SK-N-SH treated with all-trans-retinoic acid at 6 μM for 48 hours (cell line): ENCODE data around the gene SOWAHA.
A peak's percentile ranks its signal among the peaks of the same experiment; 100 is the strongest.

Experiments
- ATAC-seq: fragments of 200-7000 bp; cut with Tn5 transposase; 3 replicates; pipeline ENCODE4 v1.9.1; 2020; ENCODE audit warnings: mild to moderate bottlenecking, moderate library complexity
- ARNTL ChIP-seq: fragments of 450-650 bp; formaldehyde crosslinking; IDR thresholded peaks from 2 replicates; pipeline ENCODE4 v1.5.0; 2020; ENCODE audit warnings: low read depth, mild to moderate bottlenecking, moderate library complexity, borderline replicate concordance
- BACH2 ChIP-seq: fragments of 250-450 bp; sonication (Bioruptor Pico); IDR thresholded peaks from 2 replicates; pipeline ENCODE4 v1.9.0; 2021; ENCODE audit warnings: mild to moderate bottlenecking, borderline replicate concordance
- CSDC2 ChIP-seq: fragments of 250-450 bp; sonication (Bioruptor Pico); IDR thresholded peaks from 2 replicates; pipeline ENCODE4 v1.5.0; 2020; ENCODE audit warnings: mild to moderate bottlenecking, moderate library complexity
- GLIS3 ChIP-seq: fragments of 250-450 bp; sonication (Bioruptor Pico); IDR thresholded peaks from 2 replicates; pipeline ENCODE4 v1.5.0; 2020; ENCODE audit warnings: mild to moderate bottlenecking, moderate library complexity
- ISL1 ChIP-seq: fragments of 250-450 bp; sonication (Bioruptor Pico); IDR thresholded peaks from 2 replicates; pipeline ENCODE4 v2.1.2; 2022; ENCODE audit warnings: mild to moderate bottlenecking, moderate library complexity
- OSR1 ChIP-seq: fragments of 250-450 bp; sonication (Bioruptor Pico); IDR thresholded peaks from 2 replicates; pipeline ENCODE4 v1.8.0; 2022; ENCODE audit warnings: moderate library complexity, mild to moderate bottlenecking, inconsistent platforms
- PPARA ChIP-seq: fragments of 250-450 bp; sonication (Bioruptor Pico); IDR thresholded peaks from 2 replicates; pipeline ENCODE4 v1.5.0; 2020; ENCODE audit warnings: mild to moderate bottlenecking, borderline replicate concordance
- RARB ChIP-seq: fragments of 250-450 bp; sonication (Bioruptor Pico); IDR thresholded peaks from 2 replicates; pipeline ENCODE4 v1.8.0; 2021; ENCODE audit warnings: mild to moderate bottlenecking, moderate library complexity
- SNAI2 ChIP-seq: fragments of 250-450 bp; sonication (Bioruptor Pico); IDR thresholded peaks from 2 replicates; pipeline ENCODE4 v1.5.0; 2020; ENCODE audit warnings: mild to moderate bottlenecking, moderate library complexity
- TCF4 ChIP-seq: fragments of 250-450 bp; sonication (Bioruptor Pico); IDR thresholded peaks from 2 replicates; pipeline ENCODE4 v1.8.0; 2021; ENCODE audit warnings: mild to moderate bottlenecking, moderate library complexity, borderline replicate concordance
- TOX ChIP-seq: fragments of 250-450 bp; sonication (Bioruptor Pico); IDR thresholded peaks from 2 replicates; pipeline ENCODE4 v1.8.0; 2021; ENCODE audit warnings: mild to moderate bottlenecking, moderate library complexity, borderline replicate concordance
- ZC3H10 ChIP-seq: fragments of 250-450 bp; sonication (Bioruptor Pico); IDR thresholded peaks from 2 replicates; pipeline ENCODE4 v1.5.1; 2021; ENCODE audit warnings: mild to moderate bottlenecking, moderate library complexity
- ZFP3 ChIP-seq: fragments of 250-450 bp; sonication (Bioruptor Pico); IDR thresholded peaks from 2 replicates; pipeline ENCODE4 v1.5.0; 2020; ENCODE audit warnings: mild to moderate bottlenecking, moderate library complexity
- ZFP30 ChIP-seq: fragments of 450-650 bp; formaldehyde crosslinking; IDR thresholded peaks from 2 replicates; pipeline ENCODE4 v1.5.0; 2022; ENCODE audit warnings: mild to moderate bottlenecking, moderate library complexity
- ZNF565 ChIP-seq: fragments of 450-650 bp; formaldehyde crosslinking; conservative IDR thresholded peaks from 2 replicates; pipeline ENCODE4 v1.5.0; 2020; ENCODE audit warnings: low read depth, mild to moderate bottlenecking, moderate library complexity
- ZNF70 ChIP-seq: fragments of 450-650 bp; formaldehyde crosslinking; IDR thresholded peaks from 2 replicates; pipeline ENCODE4 v1.5.0; 2020; ENCODE audit warnings: mild to moderate bottlenecking, moderate library complexity
- ZNF8 ChIP-seq: fragments of 450-650 bp; formaldehyde crosslinking; IDR thresholded peaks from 2 replicates; pipeline ENCODE4 v1.5.0; 2020; ENCODE audit warnings: mild to moderate bottlenecking, moderate library complexity
- TF ChIP-seq, protein P1 (sequence below): fragments of 250-450 bp; sonication (Bioruptor Pico); IDR thresholded peaks from 2 replicates; pipeline ENCODE4 v1.5.1; 2020; ENCODE audit warnings: low read depth, mild to moderate bottlenecking, moderate library complexity
- TF ChIP-seq, protein P2 (sequence below): fragments of 250-450 bp; sonication (Bioruptor Pico); IDR thresholded peaks from 2 replicates; pipeline ENCODE4 v1.8.0; 2021; ENCODE audit warnings: low read depth, mild to moderate bottlenecking, moderate library complexity, borderline replicate concordance
- TF ChIP-seq, protein P3 (sequence below): fragments of 250-450 bp; sonication (Bioruptor Pico); IDR thresholded peaks from 2 replicates; pipeline ENCODE4 v1.8.0; 2020; ENCODE audit warnings: mild to moderate bottlenecking, moderate library complexity, borderline replicate concordance
- TF ChIP-seq, protein P4 (sequence below): fragments of 250-450 bp; sonication (Bioruptor Pico); IDR thresholded peaks from 2 replicates; pipeline ENCODE4 v1.5.1; 2021; ENCODE audit warnings: mild to moderate bottlenecking, moderate library complexity

Gene SOWAHA

DNA sequence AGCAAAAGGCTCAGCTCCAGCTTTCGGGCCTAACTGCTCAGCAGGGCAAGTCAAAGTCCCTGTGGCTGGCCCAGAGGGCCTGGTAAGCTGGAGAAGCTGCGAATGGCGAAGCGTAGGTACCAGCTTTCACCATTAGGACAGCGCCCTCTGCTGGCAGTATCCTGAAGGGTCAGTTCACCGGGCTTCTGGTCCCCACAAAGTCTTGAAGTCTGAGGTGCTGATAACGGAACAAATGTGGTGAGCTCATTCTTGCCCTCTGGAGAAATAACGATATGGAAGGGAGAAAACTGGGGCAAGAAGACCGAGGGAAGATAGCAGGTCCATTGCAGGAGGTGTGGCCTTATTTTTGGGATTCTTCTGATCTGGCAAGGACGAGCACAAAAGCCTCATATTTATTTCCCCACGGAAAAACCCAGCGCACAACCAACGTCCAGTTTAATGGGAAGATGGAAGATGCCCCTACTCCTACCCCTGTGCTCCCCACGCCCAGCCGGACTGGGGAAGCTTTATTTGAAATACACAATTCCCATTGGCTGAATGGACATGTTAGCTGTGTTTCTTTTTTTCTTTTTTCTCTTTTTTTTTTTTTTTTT lies 7.2 kb downstream of the SOWAHA start:
- TF ChIP-seq, protein P1, sequence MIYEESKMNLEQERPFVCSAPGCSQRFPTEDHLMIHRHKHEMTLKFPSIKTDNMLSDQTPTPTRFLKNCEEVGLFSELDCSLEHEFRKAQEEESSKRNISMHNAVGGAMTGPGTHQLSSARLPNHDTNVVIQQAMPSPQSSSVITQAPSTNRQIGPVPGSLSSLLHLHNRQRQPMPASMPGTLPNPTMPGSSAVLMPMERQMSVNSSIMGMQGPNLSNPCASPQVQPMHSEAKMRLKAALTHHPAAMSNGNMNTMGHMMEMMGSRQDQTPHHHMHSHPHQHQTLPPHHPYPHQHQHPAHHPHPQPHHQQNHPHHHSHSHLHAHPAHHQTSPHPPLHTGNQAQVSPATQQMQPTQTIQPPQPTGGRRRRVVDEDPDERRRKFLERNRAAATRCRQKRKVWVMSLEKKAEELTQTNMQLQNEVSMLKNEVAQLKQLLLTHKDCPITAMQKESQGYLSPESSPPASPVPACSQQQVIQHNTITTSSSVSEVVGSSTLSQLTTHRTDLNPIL (CRISPR knock-in tag), result no peak
- TF ChIP-seq ZFP30 (no peak), ZC3H10 (CRISPR knock-in tag) (no peak), RARB (no peak), SNAI2 (no peak)
- TF ChIP-seq, protein P2, sequence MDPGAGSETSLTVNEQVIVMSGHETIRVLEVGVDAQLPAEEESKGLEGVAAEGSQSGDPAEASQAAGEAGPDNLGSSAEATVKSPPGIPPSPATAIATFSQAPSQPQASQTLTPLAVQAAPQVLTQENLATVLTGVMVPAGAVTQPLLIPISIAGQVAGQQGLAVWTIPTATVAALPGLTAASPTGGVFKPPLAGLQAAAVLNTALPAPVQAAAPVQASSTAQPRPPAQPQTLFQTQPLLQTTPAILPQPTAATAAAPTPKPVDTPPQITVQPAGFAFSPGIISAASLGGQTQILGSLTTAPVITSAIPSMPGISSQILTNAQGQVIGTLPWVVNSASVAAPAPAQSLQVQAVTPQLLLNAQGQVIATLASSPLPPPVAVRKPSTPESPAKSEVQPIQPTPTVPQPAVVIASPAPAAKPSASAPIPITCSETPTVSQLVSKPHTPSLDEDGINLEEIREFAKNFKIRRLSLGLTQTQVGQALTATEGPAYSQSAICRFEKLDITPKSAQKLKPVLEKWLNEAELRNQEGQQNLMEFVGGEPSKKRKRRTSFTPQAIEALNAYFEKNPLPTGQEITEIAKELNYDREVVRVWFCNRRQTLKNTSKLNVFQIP (CRISPR knock-in tag), result no peak
- peak; percentile 97 for ATAC-seq

DNA sequence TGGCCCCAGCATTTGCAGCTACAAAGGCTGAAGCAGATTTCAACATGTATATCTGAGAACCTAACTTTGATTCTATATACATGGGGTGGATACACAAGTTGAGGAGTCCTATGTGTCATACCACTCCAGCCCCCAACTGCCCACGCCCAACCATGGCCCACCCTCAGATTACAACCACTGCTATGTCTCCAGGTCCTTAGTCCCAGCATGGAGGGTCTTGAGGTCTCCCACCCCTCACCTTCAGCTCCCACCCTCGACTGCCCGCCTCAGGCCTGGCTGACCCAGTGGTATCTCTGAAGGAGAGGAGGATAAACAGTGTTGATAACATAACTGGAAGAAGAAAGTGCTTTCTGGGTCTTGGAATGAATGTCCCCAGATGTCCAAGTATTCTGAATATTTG lies 8.2 kb downstream of the SOWAHA start:
- TF ChIP-seq BACH2 (CRISPR knock-in tag) (no peak), ZFP3 (CRISPR knock-in tag) (no peak), RARB (no peak), ZNF70 (CRISPR knock-in tag) (no peak), PPARA (no peak), TOX (CRISPR knock-in tag) (no peak), GLIS3 (CRISPR knock-in tag) (no peak), SNAI2 (no peak), ISL1 (CRISPR knock-in tag) (no peak), CSDC2 (CRISPR knock-in tag) (no peak), OSR1 (no peak), ZNF565 (no peak), ZNF8 (CRISPR knock-in tag) (no peak)
- TF ChIP-seq, protein P2 (CRISPR knock-in tag), result no peak
- TF ChIP-seq, protein P3, sequence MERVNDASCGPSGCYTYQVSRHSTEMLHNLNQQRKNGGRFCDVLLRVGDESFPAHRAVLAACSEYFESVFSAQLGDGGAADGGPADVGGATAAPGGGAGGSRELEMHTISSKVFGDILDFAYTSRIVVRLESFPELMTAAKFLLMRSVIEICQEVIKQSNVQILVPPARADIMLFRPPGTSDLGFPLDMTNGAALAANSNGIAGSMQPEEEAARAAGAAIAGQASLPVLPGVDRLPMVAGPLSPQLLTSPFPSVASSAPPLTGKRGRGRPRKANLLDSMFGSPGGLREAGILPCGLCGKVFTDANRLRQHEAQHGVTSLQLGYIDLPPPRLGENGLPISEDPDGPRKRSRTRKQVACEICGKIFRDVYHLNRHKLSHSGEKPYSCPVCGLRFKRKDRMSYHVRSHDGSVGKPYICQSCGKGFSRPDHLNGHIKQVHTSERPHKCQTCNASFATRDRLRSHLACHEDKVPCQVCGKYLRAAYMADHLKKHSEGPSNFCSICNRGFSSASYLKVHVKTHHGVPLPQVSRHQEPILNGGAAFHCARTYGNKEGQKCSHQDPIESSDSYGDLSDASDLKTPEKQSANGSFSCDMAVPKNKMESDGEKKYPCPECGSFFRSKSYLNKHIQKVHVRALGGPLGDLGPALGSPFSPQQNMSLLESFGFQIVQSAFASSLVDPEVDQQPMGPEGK, result no peak
- TF ChIP-seq, protein P4, sequence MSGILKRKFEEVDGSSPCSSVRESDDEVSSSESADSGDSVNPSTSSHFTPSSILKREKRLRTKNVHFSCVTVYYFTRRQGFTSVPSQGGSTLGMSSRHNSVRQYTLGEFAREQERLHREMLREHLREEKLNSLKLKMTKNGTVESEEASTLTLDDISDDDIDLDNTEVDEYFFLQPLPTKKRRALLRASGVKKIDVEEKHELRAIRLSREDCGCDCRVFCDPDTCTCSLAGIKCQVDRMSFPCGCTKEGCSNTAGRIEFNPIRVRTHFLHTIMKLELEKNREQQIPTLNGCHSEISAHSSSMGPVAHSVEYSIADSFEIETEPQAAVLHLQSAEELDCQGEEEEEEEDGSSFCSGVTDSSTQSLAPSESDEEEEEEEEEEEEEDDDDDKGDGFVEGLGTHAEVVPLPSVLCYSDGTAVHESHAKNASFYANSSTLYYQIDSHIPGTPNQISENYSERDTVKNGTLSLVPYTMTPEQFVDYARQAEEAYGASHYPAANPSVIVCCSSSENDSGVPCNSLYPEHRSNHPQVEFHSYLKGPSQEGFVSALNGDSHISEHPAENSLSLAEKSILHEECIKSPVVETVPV (CRISPR knock-in tag), result no peak
- TF ChIP-seq, protein P1 (CRISPR knock-in tag), result no peak
- no peak for ATAC-seq

GRCh38 chr5:132821791-132822190 lies 8.7 kb downstream of the SOWAHA start:
- no peak; the same call in 2 of the 3 replicates for ATAC-seq
- TF ChIP-seq ARNTL (CRISPR knock-in tag), result no peak
- TF ChIP-seq ZNF8 (CRISPR knock-in tag), result no peak
- no peak for TF ChIP-seq GLIS3 (CRISPR knock-in tag)
- TF ChIP-seq, protein P1 (CRISPR knock-in tag), result no peak
- no peak for TF ChIP-seq PPARA
- TF ChIP-seq, protein P4 (CRISPR knock-in tag), result no peak
- no peak for TF ChIP-seq ZNF70 (CRISPR knock-in tag)
- TF ChIP-seq ISL1 (CRISPR knock-in tag), result no peak
- TF ChIP-seq, protein P3, result no peak
- no peak for TF ChIP-seq RARB
- no peak for TF ChIP-seq ZFP30
- no peak for TF ChIP-seq TCF4 (CRISPR knock-in tag)
